A549 treated with CpdA at 1 μM for 4 hours (cell line): Measurements from ENCODE around the gene NHP2. TPM values are rescaled to one million over a fixed set of nuclear protein-coding genes. Genes with fewer than 3 reads are reported as not detected.

Source experiments
- total RNA-seq: library from RNA; stranded (reverse); fragments of 200-300 nt; extraction: Qiagen RNA extraction; gene quantifications from 5 replicates; pipeline ENCODE4 v1.2.3, GENCODE V29; 2022; ENCODE audit warnings: low read depth

Gene NHP2
- 392 to 507 TPM (median 426 TPM) in 5 replicates for total RNA-seq

DNA sequence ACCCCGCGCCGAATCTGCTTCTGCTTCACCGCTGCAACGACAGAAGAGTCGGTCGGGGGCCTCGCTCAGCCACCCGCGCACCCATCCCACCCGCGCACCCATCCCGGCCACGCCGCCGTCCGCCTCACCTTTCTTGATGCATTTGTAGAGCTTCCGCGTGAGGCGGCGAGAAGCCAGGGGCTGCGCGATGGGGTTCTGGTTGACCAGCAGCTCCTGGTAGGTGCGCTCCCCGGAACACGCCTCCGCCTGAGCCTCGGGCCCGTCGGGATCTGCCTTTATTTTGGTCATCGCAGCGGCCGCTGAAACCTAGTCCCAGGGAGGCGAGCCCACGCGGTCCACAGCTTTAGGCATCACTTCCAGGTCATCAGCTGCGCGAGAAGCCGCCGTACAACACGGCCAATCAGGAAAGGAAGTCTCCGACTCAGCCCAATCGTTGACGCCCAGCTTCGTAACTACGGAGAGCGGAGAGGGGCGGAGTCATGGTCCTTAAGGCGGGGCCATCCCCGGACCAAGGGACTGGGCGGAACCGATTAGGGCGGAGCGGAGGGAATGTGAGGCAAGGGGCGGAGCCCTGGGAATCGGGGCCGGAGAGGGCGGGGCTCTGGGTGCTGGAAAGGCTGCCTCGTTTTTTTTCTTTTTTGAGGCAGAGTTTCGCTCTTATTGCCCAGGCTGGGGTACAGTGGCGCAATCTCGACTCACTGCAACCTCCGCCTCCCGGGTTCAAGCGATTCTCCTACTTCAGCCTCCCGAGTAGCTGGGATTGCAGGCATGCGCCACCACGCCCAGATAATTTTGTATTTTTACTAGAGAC lies at the start of gene NHP2:
NHP2 (minus strand) TSS at position 356 of the 811 bp plus-strand sequence; CDS start at position 288, 68 bp downstream.

DNA sequence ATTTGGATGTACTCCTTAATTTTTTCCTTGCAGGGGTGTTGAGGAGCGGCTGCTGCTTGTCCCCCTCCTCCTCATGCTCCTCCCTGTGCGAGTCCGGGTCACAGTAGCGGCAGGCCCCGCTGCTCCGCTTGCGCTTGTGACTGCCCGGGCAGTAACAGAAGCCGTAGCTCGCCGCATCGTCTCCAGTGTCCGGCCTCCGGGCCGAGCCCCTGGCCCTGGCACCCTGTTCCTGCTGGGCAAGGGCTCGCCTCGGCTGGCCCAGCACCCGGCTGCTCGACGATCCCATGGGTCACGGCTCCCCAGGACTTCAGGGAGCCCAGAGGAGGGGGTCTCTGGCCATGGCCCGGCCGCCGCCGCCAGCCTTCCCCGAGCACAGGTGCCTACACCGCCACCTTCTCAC lies 33.3 kb upstream of the NHP2 start, which contains the start of gene GMCL2:
GMCL2 (minus strand) TSS at position 358 of the 400 bp plus-strand sequence; CDS start at position 286, 72 bp downstream.

DNA sequence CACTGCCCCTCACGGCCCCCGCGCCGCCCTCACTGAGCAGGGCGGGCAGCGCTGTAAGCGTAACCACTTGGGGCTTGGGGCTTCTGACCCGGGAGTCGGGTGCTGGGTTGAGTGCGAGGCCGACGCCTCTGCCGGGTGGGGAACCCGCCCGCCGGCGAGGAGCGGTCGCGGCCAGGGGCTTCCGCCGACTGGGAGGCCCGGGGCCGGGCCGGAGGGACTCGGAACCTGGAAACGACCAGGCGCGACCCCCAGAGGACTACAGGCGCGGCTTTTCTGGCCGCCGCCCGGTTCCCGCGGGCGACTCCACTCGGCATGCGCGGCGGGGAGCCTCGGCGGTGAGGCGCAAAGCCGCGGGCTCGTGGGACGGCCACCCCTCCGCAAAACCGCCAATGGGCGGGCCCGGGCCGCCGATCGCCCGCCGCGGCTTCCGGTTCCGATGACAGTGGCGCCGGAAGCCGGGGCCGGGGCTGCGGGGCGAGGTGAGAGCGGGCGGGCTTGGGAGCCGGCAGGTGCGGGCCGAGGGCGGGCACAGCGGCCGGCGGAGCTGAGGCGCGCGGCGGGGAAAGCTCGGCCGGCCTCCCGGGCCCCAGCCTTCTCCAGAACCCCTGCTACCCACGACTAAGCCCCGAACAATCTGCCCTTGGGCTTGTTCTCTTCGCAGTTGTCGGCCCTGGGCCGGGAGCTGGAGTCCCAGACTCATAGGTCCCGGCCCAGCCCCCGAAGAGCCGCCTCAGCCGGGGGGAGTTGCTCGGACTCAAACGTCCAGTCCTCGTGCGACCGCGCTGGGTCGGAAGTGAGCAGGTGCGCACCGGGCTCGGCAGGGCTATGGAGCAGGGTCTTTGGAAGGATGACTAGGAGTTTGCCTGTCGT lies 22.9 kb downstream of the NHP2 start, which contains the start of gene RMND5B:
RMND5B (plus strand) TSS at position 439 of the 870 bp plus-strand sequence. CDS start 7,106 bp downstream, outside the sequence.

DNA sequence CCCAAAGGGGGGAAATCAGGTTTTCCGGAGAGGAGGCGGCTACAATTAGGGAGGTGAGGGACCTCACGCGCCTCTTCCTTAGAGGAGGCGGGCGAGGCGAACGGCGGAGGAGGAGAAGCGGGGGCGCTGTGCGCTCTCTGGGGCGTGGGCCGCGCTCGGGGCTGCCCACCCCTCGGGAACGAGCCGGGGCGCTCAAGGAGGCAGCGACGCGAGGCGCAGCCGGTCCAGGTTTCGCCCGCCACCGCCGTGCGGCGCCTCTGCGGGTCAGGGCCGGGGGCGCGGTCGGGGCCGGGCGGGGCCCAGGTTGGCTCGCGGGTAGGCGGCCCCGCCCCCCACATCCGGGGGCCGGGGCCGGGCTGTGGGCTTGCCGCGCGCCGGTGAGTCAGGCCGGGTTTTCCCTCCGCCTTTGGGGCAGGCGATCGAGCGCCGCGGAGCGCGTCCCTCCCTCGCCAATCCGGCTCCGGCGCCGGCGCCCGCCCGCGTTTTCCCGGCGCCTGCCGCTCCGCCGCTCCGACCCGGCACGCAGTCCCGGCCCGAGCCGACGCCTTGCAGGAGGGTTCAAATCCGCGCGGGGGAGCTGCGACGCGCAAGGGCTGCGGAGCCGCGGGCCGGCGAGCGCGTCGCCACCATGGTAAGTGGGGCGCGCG lies 40.4 kb downstream of the NHP2 start, which contains the start of gene N4BP3:
N4BP3 (plus strand) TSS at position 392 of the 647 bp plus-strand sequence. CDS start 6,052 bp downstream, outside the sequence.

Other genes starting within 250 kb of the NHP2 start
- gene PROP1, start 157.6 kb downstream of the NHP2 start, total RNA-seq: not detected in 5 replicates
- gene N4BP3, start 40.4 kb downstream of the NHP2 start, total RNA-seq: 0.94 to 1.6 TPM (median 1.4 TPM) in 5 replicates
- gene RMND5B, start 22.9 kb downstream of the NHP2 start, total RNA-seq: 21.0 to 31.1 TPM (median 29.6 TPM) in 5 replicates
- gene GMCL2, start 33.5 kb upstream of the NHP2 start, total RNA-seq: not detected in 5 replicates
- gene HNRNPAB, start 50.6 kb upstream of the NHP2 start, total RNA-seq: 318 to 343 TPM (median 328 TPM) in 5 replicates
- gene PHYKPL, start 78.9 kb upstream of the NHP2 start, total RNA-seq: 6.4 to 11.6 TPM (median 7.9 TPM) in 5 replicates